GM18499 (cell line): ENCODE results near the gene NAXD.
"Not testable (repeated sequence)": the region's sequence is repeated elsewhere in the genome, so short reads cannot be mapped to it uniquely, and the experiment has no call there.

Experiments
- ATAC-seq: cut with Tn5 transposase; IDR thresholded peaks from one replicate; pipeline ENCODE4 v1.9.1; 2021; ENCODE audit warnings: moderate number of reproducible peaks; ENCODE audit not compliant: insufficient read depth, unreplicated experiment

The NAXD gene

DNA sequence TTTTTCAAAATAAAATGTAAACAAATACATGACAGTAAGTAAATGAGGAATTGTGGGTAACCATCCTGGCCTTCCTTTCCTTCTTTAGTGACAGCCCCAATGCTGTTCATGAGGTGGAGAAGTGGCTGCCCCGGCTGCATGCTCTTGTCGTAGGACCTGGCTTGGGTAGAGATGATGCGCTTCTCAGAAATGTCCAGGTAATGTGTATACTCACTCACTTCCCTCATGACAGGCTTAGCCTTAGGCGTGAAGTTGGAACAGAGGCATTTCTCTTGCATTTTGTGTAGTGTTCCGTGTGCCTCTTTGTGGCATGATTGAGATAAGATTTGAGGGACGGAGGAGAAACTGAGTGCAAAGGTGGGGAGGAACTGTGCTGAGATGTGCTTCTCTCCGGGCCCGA, 12.0 kb downstream of the NAXD start:
- no peak for ATAC-seq

DNA sequence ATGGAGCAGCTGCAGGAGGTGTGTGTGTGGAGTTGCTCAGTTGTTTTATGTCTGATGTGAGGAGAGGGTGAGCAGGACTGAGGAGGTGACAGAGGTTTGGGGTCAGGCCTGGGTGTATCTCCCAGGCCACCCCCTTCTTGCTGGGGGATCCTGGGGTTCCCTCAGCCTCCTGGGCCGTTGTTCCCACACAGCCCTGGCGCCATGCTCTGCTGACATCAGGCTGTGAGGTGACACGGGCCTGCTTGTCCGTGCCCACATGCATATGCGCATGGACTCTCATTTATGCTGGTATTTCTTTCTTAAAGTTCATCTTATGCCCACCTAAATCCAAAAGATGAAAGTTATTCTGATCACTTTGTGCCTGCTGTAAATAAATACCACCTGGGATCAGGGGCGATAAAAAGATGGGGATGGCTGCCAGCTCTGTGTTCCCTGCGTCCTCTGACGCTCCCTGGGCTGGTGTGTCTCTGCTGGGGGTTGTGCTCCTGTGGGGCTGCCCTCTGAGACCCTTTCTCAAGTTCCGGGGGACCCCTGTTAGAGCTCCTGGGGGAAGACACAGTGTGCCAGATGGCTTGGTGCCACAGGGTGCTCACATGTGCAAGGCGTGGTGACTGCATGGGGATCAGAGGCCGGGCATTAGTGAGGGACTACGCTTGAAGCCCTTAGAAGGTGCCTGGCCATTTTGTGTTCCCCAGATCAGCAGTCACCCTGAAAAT, 12.6 kb downstream of the NAXD start:
- no peak for ATAC-seq

DNA sequence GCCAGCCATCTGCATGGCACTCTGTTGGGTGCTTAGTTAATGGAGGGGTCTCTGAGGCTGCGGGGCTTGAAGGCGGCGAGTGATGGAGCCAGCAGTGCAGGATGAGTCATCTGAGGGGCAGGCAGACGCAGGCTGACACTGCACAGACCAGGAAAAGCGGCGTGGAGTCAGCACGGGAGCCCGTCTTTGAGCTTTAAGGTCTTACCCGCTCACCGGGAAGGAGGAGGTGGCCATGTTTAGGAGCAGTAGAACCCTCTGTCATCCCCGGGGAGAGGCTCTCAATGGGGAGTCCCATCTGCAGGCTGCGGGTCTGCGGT, 13.1 kb downstream of the NAXD start:
- no peak for ATAC-seq

DNA sequence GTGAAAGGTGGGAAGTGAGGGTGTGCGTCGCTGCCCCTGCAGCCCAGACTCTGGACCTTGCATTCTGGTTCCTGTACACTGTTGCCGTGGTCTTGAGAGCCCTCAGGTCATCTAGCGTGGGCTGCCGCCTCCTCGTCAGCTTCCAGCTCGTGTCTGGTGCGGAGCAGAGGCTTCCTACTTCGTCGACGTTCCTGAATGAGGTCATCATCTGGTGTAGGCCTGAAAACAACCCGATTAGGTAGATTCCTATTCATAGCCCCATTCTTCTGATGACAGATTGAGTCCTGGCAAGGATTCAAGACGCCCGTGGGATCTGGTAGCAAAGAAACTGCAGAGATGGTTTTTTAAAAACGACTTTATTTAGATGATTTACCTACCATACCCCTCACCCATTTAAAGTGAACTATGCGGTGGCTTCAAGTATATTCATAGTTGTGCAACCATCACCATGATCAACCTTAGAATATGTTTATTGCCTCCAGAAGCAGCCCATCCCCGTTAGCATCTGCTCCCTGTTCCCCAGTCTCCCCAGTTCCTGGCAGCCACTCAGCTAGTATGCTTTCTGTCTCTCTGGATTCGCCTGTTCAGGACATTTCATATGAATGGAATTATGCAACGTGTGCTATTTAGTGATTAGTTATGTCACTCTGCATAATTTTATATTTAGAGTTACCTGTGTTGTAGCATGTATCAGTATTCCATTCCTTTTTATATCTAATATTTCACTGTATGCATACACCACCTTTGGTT, 13.8 kb downstream of the NAXD start:
- ATAC-seq = no peak

DNA sequence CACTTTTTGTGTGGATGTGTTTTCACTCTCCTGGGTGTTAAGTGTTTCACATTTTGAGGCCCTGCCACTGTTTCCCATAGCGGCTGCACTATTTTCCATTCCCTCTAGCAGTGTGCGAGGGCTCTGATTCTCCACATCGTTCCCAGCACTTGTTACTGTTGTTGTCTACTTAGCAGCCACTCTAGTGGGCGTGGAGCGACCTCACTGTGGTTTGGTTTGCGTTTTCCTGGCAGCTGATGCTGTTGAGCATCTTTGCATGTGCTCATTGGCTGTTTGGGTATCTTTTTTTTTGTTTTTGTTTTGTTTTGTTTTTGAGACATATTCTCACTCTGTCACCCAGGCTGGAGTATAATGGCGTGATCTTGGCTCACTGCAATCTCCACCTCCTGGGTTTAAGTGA, 14.4 kb downstream of the NAXD start:
- no peak for ATAC-seq

DNA sequence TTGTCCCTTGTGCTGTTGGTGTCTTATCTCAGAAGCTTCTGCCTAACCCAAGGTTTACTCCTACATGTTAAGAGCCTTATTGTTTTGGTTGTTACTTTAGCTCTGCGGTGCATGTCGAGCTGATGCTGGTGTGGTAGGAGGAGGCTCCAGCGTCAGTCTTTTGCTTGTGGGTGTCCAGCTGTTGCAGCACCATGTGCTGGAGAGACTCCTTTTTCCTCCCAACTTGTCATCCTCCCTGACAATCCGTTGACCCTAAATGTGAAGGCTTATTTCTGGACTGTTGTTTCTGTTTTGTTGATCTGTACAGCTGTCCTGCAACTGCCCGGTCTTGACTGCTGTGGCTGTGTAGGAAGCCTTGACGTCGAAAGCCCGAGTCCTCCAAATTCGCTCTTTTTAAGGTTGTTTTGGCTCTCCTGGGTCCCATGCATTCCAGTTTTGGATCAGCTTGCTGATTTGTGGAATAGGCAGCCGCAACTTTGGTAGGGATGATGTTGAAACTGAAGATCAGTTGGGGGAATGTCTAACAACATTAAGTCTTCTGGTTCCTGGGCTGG, 15.3 kb downstream of the NAXD start:
- no peak for ATAC-seq

DNA sequence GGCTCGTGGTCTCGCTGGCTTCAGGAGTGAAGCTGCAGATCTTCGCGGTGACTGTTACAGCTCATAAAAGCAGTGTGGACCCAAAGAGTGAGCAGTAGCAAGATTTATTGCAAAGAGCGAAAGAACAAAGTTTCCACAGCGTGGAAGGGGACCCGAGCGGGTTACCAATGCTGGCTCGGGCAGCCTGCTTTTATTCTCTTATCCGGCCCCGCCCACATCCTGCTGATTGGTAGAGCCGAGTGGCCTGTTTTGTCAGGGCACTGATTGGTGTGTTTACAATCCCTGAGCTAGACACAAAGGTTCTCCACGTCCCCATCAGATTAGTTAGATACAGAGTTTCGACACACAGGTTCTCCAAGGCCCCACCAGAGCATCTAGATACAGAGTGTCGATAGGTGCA, 16.9 kb downstream of the NAXD start:
- ATAC-seq = not testable (repeated sequence)

DNA sequence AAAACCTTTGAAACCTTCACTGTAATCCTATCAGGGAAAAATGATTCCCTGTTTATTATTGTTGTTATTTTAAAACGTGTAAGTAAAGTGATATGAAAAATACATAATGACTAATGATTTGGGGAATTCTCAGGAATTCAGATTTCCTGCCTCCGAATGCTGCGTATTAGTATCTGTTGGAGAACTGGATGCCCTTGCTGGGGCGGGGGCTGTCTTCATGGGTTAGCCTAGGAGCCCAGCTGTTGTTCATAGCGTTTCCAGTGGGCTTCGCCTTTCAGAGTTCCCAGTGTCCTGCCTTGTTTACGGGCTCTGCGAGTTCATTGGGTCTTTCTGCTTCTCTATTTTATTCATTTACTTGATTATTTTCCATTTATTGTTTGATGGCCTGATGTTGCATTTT, 18.4 kb downstream of the NAXD start:
- no peak for ATAC-seq

DNA sequence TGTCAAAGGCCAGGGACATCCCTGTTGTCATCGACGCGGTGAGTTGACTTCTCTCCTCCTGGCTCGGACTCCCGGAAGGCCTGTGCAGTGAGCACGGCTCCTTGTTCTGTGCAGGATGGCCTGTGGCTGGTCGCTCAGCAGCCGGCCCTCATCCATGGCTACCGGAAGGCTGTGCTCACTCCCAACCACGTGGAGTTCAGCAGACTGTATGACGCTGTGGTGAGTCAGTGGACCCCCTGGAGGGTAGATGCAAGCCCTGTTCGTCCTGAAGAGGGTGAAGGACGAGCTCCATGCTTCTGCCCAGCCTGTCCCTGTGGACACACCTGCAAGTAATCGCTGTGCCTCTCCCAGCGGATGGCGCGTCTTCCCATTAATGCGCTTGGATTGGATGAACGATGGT, 19.2 kb downstream of the NAXD start:
- no peak for ATAC-seq

DNA sequence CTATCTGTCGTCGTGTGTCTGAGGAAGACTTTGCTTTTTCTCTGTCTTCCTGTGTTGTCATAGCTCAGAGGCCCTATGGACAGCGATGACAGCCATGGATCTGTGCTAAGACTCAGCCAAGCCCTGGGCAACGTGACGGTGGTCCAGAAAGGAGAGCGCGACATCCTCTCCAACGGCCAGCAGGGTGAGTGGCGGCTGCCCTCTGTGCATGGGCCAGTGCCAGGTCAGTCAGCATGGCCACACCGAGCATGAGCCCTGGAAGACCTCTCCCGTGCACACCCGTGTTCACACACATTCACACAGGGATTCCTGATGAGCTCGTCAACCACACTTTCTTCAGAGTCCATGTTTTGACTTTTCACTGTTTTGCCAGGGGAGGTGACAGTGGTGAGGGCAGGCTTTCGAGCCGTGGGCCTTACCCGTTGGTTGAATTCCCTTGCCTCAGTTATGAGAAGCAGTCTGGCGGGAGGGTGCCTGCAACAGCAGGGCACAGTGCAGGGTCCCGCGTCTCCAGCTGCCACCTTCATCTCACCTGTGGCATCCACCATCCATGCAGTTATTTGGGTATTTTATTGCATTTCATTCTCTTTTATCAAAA, 20.2 kb downstream of the NAXD start:
- ATAC-seq = no peak

DNA sequence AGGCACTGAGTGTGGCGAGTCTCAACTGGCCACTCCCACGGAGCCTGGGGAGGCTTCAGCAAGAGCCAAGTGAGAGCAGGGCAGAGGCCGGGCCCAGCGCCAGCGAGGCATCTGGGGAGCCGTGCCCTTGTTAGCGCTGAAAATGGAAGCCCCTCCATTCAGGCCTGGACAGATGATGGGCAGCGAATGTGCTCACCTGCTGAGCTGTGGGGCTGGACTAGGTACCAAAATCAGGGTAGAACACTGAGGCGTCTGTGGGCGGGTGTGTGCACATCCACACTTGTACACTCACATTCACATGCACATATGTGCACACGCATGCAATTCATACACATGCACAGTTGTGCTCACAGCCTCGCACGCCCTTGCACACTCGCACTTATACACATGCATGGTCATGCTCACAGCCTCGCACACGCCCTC, 20.7 kb downstream of the NAXD start:
- ATAC-seq = no peak

DNA sequence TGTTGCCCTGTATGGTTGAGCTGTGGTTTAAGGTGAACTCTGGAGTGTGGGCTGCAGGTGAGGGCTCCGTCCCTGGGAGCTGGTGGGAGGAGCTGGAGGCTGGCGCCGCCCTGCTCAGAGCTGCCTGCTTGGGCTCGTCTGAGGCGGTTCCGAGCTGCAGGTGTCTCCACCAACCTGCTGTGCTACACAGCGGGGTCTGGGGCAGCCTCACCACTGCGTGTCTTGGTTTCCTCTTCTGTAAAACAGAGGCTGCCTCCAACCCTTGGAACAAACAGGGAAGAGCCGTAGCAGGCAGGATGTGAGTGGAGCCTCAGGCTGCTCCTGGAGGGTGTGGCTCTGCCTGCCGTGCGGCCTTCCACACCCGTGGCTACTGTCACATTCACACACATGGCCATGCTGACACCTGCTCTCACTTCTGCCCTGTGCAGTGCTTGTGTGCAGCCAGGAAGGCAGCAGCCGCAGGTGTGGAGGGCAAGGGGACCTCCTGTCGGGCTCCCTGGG, 21.4 kb downstream of the NAXD start:
- ATAC-seq = no peak

DNA sequence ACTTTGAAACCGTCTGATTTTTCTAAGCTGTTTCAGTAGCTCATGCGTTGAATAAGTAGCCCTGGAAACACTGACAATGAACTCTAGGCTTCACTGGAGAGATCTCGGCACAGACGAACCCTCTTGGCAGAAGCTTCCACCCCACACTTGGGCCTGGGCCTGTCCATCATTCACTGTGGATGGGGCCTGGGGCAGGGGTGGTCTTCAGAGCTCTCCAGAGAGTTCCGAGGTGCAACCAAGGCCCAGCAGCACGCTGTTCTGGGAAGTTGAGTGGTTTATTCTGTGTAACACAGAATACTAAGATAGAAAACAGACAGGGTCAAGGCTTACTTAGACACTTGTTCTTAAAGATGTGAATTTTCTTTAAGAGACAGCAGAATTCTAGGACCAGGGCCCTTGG, 21.9 kb downstream of the NAXD start:
- ATAC-seq = no peak

DNA sequence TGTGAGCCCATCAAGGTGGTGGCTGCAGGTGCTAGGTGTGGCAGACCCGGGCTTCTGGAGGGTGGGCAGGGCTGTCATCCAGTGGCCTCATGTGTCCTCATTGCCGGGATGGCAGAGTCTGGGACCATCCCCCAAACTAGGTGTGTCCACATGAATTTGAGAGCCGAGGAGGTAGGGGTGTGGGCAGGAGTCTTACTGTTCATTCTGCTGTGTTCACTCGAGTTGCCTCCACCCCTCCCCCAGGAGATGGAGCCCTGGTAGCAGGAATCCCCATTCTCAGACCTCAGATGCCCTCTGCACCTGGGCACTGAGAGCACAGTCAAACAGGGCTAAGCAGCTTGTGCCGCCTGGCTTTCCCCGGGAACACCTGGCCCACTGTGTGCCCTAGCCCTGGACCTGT, 22.4 kb downstream of the NAXD start:
- ATAC-seq = no peak

DNA sequence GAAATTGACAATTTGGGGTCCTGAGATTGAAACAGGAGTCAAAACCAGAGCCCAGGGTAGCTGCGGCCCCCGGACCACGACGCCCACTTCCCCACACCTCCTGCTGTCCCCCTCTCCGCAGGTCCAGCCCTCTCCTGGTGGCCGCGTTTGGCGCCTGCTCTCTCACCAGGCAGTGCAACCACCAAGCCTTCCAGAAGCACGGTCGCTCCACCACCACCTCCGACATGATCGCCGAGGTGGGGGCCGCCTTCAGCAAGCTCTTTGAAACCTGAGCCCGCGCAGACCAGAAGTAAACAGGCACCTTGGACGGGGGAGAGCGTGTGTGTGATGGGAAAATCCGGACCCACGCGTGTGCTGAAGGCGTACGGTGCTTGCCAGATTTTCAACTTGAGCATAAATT, 22.9 kb downstream of the NAXD start:
- ATAC-seq = no peak

DNA sequence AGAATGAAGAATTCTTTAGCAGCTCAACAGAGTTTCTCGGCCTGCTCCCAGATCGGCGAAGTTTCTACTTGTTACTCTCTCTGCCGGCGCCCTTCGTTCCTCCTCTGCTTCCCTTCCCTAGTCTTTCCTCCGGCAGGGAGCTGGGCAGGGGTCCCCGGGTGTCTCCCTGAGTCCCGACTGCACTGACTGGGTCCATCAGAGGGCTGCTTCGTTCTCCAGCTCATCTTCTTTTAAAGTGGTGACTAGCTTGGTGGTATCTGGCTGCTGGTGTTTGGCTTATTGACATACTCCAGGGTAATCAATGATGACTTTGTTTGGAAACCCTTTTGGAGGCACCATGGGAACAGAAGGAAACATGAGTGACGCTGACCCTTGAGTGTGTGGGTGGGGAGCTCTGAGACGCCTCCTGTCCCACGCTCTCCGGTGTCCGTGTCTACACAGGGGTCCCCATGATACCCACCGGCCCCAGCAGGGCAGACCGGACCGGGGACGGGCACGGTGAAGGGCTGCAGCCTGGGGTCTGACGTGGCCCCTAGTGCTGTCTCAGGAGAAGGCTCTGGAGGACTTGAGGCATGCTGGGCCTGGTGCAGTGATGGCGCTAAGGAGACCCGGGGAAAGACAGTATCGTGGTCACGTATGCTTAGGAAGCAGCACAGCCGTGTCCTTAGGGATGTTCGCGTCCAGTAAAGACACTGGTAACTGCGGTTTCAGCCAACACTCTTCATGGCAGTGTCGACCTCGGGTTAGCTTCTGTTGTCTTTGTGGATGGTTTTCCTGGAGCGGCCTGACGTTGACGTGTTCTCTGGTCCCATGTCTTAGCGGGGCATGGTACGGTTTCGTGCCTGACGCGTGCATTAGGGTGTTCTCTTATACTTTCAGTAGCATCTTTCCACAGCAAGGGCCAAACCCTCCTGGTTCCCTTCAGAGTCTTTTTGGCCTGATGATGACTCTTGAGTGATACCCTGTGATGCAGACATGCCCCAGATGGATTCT, 23.8 kb downstream of the NAXD start:
- ATAC-seq = no peak

DNA sequence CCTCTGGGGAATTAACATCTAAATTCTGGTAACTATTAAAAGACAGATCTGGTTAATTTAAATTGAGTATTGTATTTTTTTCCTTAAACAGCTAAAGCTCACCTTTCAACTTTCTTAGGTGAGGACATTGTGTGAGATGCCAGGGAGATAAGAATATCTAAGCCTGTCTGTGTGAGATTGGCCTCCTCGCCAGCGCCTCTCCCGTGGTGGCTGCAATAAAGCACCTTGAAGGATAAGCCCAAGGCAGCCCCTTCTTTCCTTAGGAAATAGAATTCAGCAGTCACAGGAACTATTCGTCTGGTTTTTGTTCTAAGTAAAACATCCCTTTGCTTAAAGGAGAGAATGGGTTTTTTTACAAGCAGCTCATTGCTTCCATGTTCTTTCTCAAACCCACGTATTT, 24.6 kb downstream of the NAXD start:
- no peak for ATAC-seq

DNA sequence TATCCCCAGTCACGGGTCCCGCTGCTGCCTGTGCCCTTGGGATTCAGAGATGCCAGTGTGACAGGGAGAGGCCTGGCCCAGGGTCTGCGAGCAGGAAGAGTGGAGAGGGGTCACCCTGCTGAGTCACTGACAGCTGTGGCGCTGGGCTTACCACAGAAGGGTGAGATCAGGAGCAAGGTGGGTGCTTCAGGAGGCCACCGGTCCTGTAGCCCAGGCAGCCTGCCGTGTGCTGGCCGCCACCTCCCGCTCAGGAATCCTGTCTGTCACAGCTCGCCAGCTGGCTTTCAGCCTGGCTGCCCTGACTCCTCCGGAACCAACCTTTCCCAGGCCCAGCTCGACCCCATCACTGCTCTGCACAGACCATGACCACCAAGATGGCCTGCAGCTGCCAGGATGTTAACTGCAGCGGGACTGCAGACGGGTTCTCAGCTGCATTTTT, 25.3 kb downstream of the NAXD start:
- no peak for ATAC-seq

DNA sequence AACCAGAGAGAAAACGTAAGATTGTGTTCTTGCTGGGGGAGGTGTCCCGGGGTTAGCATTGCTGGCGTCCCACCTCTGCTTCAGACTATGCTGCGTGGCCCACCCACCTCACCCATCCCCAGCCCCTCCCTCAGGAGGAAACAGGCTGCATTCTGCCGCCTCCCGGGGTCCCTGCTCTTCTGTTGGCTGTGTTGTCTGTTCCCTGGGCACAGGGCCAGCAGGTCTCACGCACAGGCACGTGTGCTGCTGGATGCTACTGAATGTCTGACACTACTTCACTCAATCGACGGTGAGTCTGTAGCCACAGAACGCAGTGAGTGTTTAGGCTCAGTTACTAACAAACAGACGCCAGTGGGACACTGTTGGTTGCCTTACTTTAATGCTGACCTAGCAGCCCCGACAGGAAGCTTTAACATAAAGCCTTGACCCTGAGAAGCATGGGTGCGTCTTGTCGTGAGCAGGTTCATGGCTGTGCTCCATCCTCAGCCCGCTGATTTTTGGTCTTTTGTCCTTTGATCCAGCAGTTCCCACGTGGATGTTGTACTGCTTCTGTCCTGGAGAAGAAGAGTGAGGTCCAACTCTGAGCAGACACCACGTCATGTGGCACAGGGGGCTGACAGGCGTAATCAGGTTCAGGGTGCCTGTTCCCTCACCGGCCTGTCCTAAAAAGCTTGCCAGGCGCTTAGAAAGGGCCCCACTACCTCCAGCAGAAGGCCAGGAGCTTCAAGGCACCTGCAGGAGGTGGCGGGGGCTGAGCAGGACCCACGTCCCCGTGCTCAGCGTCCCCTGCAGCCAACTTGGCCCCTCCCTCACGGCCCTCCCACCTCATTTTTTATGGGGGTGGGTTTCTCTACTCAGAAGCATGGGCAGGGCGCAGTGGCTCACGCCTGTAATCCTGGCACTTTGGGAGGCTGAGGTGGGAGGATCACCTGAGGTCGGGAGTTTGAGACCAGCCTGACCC, 26.0 kb downstream of the NAXD start:
- ATAC-seq = no peak
